ENCODE data around the gene PDE4D.

PDE4D gene

DNA sequence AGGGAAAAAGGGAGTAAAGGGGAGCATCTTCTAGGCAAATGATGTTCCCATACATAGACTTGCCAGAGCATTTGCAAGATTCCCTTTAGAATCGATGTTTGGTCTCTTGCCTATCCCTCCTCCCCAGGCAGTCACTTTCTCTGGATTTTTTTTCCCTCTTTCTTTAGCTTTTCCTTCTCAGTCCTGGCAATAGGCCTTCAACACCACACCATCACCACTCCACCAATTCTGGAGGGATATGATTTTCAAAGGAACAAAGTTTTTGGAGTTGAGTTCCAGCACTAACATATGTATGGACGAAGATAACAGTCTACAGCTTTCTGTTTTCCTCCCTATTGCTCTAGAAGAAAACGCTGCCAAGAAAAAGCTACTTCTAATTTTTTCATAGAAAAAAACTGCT is 377.4 kb downstream of the PDE4D start:
- no peak for DNase-seq (ENCODE audit: low read depth)

GRCh38 chr5:59506285-59506877 is 387.1 kb downstream of the PDE4D start:
- DNase-seq (ENCODE audit: low read depth) = no peak

DNA sequence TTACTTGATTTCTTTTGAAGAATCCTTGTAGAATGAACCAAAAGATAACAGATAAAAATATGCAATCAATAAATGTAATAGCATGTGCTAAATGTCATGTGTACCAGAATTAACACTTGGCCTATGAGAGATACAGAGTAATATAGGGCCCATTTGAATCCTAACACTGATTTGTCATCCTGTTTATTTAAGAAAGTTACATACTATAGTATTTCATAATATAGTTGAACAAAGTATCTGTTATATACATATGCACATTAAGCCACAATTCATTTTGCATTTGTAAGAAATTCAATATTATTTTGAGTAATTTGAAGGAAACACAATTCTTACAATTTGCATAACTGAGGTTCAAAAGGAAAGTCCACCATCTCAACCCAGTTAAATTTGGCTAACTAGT is 389.5 kb downstream of the PDE4D start:
- no peak for DNase-seq (ENCODE audit: low read depth)

DNA sequence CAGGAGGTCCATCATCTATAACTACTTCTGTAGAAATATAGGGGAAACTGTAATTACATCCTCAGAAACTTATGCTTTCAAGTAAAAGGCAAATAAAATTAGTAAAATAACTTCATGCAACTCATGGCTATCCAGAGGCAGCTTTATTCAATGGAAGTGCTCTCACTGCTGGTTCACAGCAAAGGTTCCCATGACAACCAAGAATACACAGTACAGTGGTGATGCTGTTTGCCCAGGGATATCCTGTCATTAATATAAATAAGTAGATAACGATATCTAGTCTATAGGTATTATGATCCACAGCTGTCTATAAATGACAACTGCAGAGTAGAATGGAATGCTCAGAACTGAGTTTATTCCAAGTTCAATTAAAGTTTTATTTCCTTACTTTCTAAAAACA is 390.3 kb downstream of the PDE4D start:
- no peak for DNase-seq (ENCODE audit: low read depth)

DNA sequence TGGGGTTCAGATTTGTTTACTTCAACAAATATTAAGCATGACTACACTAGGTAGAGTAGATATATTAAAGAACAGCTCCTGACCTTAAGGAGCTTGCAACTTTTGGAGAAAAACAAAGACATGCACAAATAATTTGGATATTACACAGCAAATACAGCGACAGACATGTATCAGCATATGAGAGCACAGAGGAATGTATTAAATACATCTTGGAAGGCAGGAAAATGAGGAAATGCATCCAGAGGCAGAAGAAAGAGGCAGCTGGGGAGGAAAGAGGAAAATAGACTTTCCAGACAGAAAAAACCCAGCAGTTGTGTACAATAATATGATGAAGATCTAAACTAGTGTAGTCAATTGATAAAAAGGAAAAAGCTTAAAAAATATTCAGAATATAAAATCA is 392.2 kb downstream of the PDE4D start:
- no peak for DNase-seq (ENCODE audit: low read depth)

GRCh38 chr5:59500014-59500413 is 393.5 kb downstream of the PDE4D start:
- DNase-seq (ENCODE audit: low read depth) = no peak

GRCh38 chr5:59497207-59497606 is 396.3 kb downstream of the PDE4D start:
- no peak for DNase-seq (ENCODE audit: low read depth)

DNA sequence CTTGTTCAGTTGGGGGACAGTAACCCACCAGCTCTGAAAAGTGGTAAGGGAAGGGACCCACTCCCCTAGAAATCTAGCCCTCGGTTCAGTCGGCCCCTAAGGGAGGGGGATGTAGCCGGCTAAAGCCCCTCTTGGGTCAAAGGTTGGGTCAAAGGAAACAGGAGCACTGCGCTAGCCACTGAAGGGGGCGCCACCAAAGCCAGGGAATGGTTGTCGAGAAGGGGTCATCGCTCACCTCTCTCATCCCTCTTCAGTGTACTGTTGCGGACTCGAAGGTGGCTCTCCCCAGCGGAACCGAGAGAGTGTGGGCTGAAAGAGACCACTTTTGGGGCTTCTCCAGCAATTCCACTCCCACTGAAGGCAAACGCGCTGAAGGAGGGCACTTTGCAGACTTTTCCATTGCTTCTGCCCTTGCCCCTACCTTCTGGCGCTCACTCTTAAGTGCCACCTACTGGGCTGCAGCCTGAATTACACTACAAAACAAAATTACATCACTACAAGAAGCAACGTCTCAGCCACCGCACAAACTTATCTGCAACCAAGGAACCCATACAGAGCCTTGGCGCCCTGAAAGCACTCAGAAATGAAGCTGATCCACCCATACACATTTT is 396.9 kb downstream of the PDE4D start:
- DNase-seq (ENCODE audit: low read depth) = no peak

DNA sequence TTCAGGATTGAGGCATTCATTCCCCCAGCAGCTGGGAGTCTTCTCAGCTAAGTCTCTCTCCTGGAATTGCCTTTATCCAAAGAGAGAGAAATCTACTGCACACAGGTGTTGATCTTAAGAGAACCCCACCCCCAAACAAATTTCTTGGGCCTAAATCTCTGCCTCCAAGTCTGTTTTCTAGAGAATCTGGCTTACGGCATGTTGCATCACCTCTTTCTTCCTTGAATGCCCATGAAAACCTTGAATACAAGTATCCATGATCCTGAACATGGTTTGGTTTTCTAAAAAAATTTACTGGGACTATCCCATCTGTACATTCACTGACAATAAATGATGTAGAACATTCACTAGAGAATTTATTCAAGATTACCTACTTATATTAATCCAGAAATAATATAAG is 401.6 kb downstream of the PDE4D start:
- DNase-seq (ENCODE audit: low read depth) = no peak

DNA sequence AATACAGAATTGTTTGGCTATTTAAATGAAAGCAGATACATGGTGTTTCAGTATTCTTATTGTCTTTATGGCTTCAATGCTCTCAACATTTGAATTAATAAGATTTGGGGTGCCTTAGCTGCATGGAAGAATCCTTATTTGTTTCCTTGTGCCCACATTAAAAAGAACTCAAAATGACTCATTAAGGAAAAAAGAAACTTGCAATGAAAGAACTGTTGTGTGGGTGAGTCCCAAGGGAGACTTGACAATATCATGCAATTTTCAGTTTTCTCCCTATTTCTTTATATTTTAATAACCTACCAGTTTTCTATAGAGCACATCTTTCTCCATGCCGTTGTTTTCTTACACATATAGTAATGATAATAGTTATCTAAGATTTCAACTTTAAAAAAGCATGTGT is 404.0 kb downstream of the PDE4D start:
- DNase-seq (ENCODE audit: low read depth) = no peak

DNA sequence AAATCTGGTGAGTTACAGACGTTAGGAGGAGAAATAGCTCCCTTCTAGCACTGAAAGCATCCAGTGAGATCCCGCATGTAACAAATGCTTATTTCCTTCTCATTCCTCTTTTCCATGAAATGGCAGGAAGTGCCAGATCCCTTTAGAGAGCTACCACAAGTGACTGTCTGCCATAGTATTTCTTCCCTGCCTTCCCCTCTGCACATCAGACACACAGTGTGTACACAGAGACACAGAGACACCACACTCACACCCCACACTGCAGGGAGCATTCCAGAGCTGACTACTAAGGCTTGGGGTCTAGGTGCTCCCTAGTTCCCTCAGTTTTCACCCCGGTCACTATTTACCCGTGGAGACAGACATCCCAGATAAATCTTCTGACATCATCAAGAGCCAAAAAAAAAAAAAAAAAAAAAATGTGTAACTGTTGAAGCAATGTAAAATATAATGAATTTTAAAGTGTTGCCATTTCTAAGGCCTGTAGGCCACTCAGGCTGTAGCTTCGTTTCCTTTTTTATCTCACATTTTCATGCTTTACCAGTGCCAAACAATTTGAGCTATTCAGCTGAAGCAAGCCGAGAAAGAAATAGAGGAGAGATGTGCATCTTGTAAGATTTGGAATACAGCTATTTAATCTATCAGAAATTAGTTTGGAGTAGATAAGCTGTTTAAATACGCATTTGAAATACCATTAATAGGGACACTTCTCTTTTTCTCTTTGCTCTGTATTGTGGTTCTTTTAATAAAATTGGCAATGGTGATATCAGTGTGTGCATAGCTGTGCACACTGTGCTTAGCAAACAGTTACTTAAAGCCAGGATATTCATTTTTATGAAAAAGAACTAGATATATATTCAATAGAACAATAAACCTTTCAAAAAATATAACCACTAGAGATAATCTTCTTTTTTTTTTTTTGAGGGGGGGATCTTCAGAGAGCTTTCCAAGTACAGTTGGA is 405.5 kb downstream of the PDE4D start:
- DNase-seq (ENCODE audit: low read depth) = no peak

DNA sequence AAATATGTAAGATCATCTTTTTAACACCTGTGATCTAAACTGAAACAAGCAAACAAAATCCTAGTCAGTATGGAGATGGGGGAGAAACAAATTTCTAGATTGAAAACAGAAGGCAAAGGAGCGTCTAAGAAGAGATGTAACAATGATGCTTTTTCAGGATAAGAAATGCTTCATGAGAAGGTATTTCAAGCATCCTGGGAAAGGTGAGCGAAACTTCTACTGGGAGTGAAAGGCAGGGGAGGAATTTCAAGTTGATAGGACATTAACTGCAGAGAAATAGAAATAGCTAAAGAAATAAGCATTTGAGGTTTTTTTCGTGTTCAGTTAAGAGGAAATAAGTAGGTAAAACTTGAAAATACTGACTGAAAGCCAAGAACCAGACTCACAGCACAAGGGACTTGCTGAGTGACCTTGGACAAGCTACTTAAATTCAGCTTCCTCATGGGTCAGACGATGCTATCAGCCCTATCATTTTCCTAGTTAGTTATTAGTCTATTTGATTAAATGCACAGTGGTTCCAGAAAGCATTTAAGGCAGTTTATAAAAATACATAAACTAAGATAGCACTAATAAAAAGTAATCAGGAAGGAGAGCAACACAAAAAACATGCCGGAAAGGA is 406.3 kb downstream of the PDE4D start:
- DNase-seq (ENCODE audit: low read depth) = no peak

DNA sequence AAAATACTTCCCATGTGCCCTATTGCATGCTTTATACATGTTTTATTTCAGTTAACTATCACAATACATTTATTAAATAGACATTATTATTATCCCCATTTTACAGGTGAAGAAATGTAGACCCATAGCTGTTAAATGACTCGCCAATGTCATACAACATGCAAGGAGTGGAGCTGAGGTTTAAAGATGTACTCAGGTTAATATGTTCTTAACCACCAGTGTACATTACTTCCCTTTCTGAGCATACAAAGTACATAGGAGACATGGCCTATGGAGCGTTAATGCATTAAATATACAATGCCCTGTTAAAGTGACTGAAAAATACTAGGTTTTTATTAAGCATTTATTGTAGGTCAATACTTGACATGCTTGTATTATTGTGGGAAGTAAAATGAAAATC is 407.0 kb downstream of the PDE4D start:
- no peak for DNase-seq (ENCODE audit: low read depth)

GRCh38 chr5:59485629-59486439 is 407.7 kb downstream of the PDE4D start:
- DNase-seq (ENCODE audit: low read depth) = no peak

- DNase-seq (ENCODE audit: low read depth) = no peak
Measured at GRCh38 chr5:59485107-59485506, 408.4 kb downstream of the PDE4D start.

- no peak for DNase-seq (ENCODE audit: low read depth)
Measured at GRCh38 chr5:59484618-59485017, 408.9 kb downstream of the PDE4D start.

- no peak for DNase-seq (ENCODE audit: low read depth)
Measured at GRCh38 chr5:59483971-59484472, 409.5 kb downstream of the PDE4D start.

DNA sequence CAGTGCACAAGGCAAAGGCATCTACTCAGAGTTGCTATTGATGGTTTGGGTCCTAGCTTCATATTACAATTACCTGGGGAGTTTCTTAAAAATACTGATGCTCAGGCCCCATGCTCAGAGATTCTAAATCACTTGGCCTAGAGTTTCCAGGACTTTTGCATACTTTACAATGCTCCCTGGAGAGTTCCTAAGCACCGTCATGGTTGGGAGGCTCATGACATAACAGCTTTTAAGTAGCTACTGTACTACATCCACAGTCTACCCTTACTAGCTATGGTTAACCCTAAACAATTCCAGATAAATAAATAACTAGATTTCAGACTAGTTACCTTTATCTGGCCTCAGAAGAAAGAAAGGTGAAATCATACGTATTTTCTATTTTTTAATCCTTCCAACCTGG is 414.4 kb downstream of the PDE4D start:
- DNase-seq (ENCODE audit: low read depth) = no peak

- DNase-seq (ENCODE audit: low read depth) = no peak
Measured at GRCh38 chr5:59474324-59474723, 419.2 kb downstream of the PDE4D start.

- DNase-seq (ENCODE audit: low read depth) = no peak
Measured at GRCh38 chr5:59473611-59474010, 419.9 kb downstream of the PDE4D start.

DNA sequence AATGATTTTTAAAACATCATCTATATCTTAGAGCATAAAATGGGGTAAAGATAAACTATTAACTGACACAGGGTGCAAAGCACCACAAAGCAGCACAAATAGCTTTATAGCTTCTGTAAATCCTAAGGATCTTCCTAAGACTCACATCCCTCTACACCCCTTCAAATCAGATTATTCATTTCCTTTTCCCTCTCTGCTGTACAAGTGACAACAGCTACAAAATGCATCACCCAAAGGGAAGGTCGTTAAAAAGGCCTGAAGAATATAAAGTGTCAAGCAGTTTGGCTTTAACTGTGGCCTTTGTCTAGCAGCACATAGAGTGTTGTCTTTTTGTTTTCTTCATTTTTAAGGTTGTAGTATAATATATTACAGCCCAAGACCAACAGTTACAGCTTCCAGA is 422.1 kb downstream of the PDE4D start:
- DNase-seq (ENCODE audit: low read depth) = no peak

- no peak for DNase-seq (ENCODE audit: low read depth)
Measured at GRCh38 chr5:59467969-59468368, 425.6 kb downstream of the PDE4D start.
